PC-9 (cell line): ENCODE measurements around the gene NCAM2.

Experiments used
- EZH2 ChIP-seq: fragments of 200-600 bp; sonication (generic); IDR thresholded peaks from 2 replicates; pipeline ENCODE4 v1.8.0; 2017; ENCODE audit warnings: antibody characterized with exemption, low read depth
- TF ChIP-seq, protein P1 (sequence below): fragments of 200-600 bp; sonication (generic); conservative IDR thresholded peaks from 2 replicates; pipeline ENCODE4 v1.6.1; 2017; ENCODE audit warnings: mixed run types, antibody characterized with exemption, mild to moderate bottlenecking, moderate library complexity

DNA sequence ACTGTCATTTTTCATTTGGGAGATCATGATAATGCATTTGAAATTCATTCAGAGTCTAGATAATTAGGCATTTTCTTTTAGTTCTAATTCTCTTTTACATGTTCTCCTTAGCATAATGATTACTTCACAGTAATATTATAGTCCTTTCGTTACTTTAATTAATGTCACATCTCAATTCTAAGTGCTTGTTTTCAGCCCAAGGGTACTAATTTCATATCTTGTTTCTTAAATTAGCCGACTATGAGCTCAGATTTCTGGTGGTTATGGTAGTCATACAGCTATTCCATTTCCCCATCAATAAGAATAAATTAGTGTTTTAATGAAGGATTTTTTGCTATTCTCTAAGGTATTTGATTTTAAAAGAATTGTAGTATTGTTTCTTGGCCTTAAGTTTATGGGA lies 120.9 kb downstream of the NCAM2 start:
- TF ChIP-seq, protein P1, sequence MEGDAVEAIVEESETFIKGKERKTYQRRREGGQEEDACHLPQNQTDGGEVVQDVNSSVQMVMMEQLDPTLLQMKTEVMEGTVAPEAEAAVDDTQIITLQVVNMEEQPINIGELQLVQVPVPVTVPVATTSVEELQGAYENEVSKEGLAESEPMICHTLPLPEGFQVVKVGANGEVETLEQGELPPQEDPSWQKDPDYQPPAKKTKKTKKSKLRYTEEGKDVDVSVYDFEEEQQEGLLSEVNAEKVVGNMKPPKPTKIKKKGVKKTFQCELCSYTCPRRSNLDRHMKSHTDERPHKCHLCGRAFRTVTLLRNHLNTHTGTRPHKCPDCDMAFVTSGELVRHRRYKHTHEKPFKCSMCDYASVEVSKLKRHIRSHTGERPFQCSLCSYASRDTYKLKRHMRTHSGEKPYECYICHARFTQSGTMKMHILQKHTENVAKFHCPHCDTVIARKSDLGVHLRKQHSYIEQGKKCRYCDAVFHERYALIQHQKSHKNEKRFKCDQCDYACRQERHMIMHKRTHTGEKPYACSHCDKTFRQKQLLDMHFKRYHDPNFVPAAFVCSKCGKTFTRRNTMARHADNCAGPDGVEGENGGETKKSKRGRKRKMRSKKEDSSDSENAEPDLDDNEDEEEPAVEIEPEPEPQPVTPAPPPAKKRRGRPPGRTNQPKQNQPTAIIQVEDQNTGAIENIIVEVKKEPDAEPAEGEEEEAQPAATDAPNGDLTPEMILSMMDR: no peak
- TF ChIP-seq EZH2: no peak
